IMR-90 (cell line): ENCODE measurements around the gene SOS1.

Experiments
- CEBPB ChIP-seq: IDR thresholded peaks from 2 replicates; pipeline ENCODE4 v1.6.1; 2012; ENCODE audit warnings: low read depth, low read length, improper control_type of control experiment
- FOS ChIP-seq: fragments of 150-350 bp; IDR thresholded peaks from 2 replicates; pipeline ENCODE4 v1.6.1; 2016; ENCODE audit warnings: low read depth, low read length
- MAZ ChIP-seq: IDR thresholded peaks from 2 replicates; pipeline ENCODE4 v1.6.1; 2012; ENCODE audit warnings: low read depth, mild to moderate bottlenecking, low read length, improper control_type of control experiment, moderate library complexity, borderline replicate concordance
- MXI1 ChIP-seq: IDR thresholded peaks from 2 replicates; pipeline ENCODE4 v1.6.1; 2012; ENCODE audit warnings: low read depth, mild to moderate bottlenecking, low read length, moderate library complexity, borderline replicate concordance
- NFE2L2 ChIP-seq: fragments of 150-350 bp; IDR thresholded peaks from 2 replicates; pipeline ENCODE4 v1.6.1; 2016; ENCODE audit warnings: low read depth, mild to moderate bottlenecking, low read length
- POLR2A ChIP-seq: IDR thresholded peaks from 2 replicates; pipeline ENCODE4 v1.6.1; 2012; ENCODE audit warnings: mild to moderate bottlenecking, low read depth, low read length
- RCOR1 ChIP-seq: IDR thresholded peaks from 2 replicates; pipeline ENCODE4 v1.6.1; 2012; ENCODE audit warnings: mild to moderate bottlenecking, low read length, improper control_type of control experiment; ENCODE audit not compliant: insufficient replicate concordance
- RFX5 ChIP-seq: IDR thresholded peaks from 2 replicates; pipeline ENCODE4 v1.8.0; 2012; ENCODE audit warnings: low read depth, mild to moderate bottlenecking, low read length, moderate library complexity
- TF ChIP-seq, protein P1 (sequence below): conservative IDR thresholded peaks from 2 replicates; pipeline ENCODE4 v1.5.1; 2012; ENCODE audit warnings: mild to moderate bottlenecking, low read depth, low read length, improper control_type of control experiment
- TF ChIP-seq, protein P2 (sequence below): fragments of 150-350 bp; IDR thresholded peaks from 2 replicates; pipeline ENCODE4 v1.6.1; 2016; ENCODE audit warnings: low read depth, mild to moderate bottlenecking, low read length, moderate library complexity, borderline replicate concordance
- TF ChIP-seq, protein P3 (sequence below): fragments of 150-350 bp; IDR thresholded peaks from 2 replicates; pipeline ENCODE4 v1.6.1; 2017; ENCODE audit warnings: mild to moderate bottlenecking, antibody characterized with exemption, low read length, low read depth

DNA sequence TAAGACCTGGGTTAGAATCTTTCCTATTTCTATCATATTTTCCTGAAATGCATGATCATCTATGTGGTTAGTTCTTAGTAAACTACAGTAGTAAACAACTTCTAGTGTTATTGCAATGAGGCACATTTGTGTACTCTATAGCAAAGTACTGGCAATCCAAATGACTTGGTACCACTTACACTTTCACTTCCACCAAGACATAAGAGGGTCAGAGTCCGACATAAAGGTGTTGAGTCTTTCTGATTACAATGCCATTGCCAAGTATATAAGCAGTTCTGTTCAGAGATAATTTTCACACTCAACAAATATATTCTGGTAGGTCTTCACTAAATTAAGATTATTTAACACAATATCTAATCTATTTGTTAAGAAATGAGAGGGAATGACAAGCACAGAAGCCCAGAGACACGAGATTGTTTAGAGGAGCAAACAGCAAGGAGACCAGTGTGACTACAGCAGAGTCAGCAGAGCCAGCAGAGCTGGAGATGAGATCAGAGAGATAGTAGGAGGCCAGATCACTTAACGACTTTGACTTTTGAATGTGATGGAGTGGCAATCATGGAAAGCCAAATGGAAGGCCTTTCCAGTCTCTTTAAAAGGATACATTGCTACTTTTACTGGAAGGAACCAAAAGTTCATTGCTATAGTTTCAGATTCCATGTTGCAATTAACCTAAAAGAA, 27.5 kb downstream of the SOS1 start:
- TF ChIP-seq, protein P1, sequence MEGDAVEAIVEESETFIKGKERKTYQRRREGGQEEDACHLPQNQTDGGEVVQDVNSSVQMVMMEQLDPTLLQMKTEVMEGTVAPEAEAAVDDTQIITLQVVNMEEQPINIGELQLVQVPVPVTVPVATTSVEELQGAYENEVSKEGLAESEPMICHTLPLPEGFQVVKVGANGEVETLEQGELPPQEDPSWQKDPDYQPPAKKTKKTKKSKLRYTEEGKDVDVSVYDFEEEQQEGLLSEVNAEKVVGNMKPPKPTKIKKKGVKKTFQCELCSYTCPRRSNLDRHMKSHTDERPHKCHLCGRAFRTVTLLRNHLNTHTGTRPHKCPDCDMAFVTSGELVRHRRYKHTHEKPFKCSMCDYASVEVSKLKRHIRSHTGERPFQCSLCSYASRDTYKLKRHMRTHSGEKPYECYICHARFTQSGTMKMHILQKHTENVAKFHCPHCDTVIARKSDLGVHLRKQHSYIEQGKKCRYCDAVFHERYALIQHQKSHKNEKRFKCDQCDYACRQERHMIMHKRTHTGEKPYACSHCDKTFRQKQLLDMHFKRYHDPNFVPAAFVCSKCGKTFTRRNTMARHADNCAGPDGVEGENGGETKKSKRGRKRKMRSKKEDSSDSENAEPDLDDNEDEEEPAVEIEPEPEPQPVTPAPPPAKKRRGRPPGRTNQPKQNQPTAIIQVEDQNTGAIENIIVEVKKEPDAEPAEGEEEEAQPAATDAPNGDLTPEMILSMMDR, result no peak
- TF ChIP-seq MAZ (no peak), POLR2A (no peak), CEBPB (no peak), FOS (no peak), MXI1 (no peak), NFE2L2 (no peak), RCOR1 (no peak), RFX5 (no peak)
- TF ChIP-seq, protein P2, sequence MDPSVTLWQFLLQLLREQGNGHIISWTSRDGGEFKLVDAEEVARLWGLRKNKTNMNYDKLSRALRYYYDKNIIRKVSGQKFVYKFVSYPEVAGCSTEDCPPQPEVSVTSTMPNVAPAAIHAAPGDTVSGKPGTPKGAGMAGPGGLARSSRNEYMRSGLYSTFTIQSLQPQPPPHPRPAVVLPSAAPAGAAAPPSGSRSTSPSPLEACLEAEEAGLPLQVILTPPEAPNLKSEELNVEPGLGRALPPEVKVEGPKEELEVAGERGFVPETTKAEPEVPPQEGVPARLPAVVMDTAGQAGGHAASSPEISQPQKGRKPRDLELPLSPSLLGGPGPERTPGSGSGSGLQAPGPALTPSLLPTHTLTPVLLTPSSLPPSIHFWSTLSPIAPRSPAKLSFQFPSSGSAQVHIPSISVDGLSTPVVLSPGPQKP, result no peak
- TF ChIP-seq, protein P3, sequence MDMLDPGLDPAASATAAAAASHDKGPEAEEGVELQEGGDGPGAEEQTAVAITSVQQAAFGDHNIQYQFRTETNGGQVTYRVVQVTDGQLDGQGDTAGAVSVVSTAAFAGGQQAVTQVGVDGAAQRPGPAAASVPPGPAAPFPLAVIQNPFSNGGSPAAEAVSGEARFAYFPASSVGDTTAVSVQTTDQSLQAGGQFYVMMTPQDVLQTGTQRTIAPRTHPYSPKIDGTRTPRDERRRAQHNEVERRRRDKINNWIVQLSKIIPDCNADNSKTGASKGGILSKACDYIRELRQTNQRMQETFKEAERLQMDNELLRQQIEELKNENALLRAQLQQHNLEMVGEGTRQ, result no peak
